Activated CD4-positive, alpha-beta T cell treated with anti-CD3 and anti-CD28 coated beads, Interleukin-2, amount 10 ng/mL, durations not matched to agents 7 days and 5 days (primary cell): ENCODE measurements around the gene REV3L. TPM values are rescaled to one million over a fixed set of nuclear protein-coding genes. Genes with fewer than 3 reads are reported as not detected.
"Not testable (repeated sequence)": the region's sequence is repeated elsewhere in the genome, so short reads cannot be mapped to it uniquely, and the experiment has no call there.

ENCODE experiments used
- CTCF ChIA-PET: fragments of 350-600 bp; sonication (Branson Sonifier 250); formaldehyde crosslinking; loops from one replicate; lab custom pipeline; 2021; ENCODE audit warnings: antibody characterized with exemption; lab: Charles Lee
- POLR2A ChIA-PET: fragments of 350-600 bp; sonication (Branson Sonifier 250); formaldehyde crosslinking; loops from one replicate; lab custom pipeline; 2021; ENCODE audit warnings: antibody characterized with exemption; lab: Charles Lee
- DNase-seq: peaks from one replicate; pipeline ENCODE4 v3.0.0-alpha.2; 2020
- H3K27ac Mint-ChIP-seq: one replicate; pipeline ENCODE4 v1.8.0; 2021; ENCODE audit warnings: mild to moderate bottlenecking, moderate library complexity, mixed read lengths
- H3K27me3 Mint-ChIP-seq: one replicate; pipeline ENCODE4 v1.8.0; 2021; ENCODE audit warnings: mixed read lengths
- H3K36me3 Mint-ChIP-seq: one replicate; pipeline ENCODE4 v1.8.0; 2021; ENCODE audit warnings: low read depth, mixed read lengths
- H3K4me1 Mint-ChIP-seq: one replicate; pipeline ENCODE4 v1.8.0; 2021; ENCODE audit warnings: mixed read lengths
- H3K4me3 Mint-ChIP-seq: one replicate; pipeline ENCODE4 v1.8.0; 2021; ENCODE audit warnings: mild to moderate bottlenecking, moderate library complexity, mixed read lengths
- H3K9me3 Mint-ChIP-seq: one replicate; pipeline ENCODE4 v1.8.0; 2021; ENCODE audit warnings: mixed read lengths
- total RNA-seq, 2 experiments: library from RNA; stranded (reverse); gene quantifications; one replicate each; pipeline ENCODE4 v1.2.3, GENCODE V29; 2021

The REV3L gene
- total RNA-seq, 2 experiments from 2014 or later: 26.1 to 38.9 TPM

DNA sequence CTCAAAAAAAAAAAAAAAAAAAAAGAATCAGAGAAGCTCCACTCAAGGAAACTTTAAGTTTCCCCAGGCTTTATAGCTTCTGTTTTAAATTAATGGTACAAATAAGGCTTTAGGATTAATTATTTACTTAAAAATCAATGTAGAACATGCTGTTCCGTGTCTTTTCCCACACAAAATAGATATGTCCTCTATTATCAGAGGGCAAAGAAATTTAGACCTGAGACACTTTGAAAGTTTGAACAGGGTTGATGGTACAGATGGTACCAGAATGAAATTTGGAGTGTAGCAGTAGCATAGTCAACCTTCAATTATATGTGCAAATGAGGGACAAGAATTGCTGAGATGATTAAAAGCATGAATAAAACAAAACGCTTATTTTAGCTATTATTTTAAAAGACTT is 32.2 kb upstream of the REV3L start:
- POLR2A ChIA-PET: no interaction called here

GRCh38 chr6:111514531-111514930 is 31.5 kb upstream of the REV3L start:
- CTCF ChIA-PET: interaction anchor here (0.6 kb wide), 1 partner anchor 793 kb away, joined by 3 read pairs; no protein-coding TSS in a partner anchor
- H3K27me3 Mint-ChIP-seq, H3K4me3 Mint-ChIP-seq, H3K9me3 Mint-ChIP-seq, DNase-seq, H3K36me3 Mint-ChIP-seq, POLR2A ChIA-PET, H3K27ac Mint-ChIP-seq, H3K4me1 Mint-ChIP-seq: not testable (repeated sequence)

More for the DNA sequence above, 32.2 kb upstream of the REV3L start:
- Mint-ChIP-seq H3K27ac (no peak overlapping the region), H3K36me3 (no peaks in the 10 kb centered on the region), H3K27me3 (no peaks in the 10 kb centered on the region), H3K4me1 (peaks cover 5% of the 10 kb centered on the region), H3K9me3 (no peaks in the 10 kb centered on the region), H3K4me3 (no peak overlapping the region)
- DNase-seq: no peak
- CTCF ChIA-PET: interaction anchor here (0.6 to 1.0 kb wide), 3 partner anchors 11 to 792 kb away, joined by 3 to 4 read pairs (median 3); no protein-coding TSS in a partner anchor

DNA sequence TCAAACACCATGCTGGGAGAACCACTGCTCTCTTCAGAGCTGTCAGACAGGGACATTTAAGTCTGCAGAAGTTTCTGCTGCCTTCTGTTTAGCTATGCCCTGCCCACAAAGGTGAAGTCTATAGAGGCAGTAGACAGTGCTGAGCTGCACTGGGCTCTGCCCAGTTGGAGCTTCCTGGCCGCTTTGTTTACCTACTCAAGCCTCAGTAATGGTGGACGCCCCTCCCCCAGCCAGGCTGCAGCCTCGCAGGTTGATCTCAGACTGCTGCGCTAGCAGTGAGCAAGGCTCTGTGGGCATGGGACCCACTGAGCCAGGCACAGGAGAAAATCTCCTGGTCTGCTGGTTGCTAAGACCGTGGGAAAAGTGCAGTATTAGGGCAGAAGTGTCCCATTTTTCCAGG is 24.2 kb upstream of the REV3L start:
- H3K27ac Mint-ChIP-seq, H3K4me3 Mint-ChIP-seq, DNase-seq, POLR2A ChIA-PET, H3K27me3 Mint-ChIP-seq, H3K9me3 Mint-ChIP-seq, H3K4me1 Mint-ChIP-seq: not testable (repeated sequence)
- H3K36me3 Mint-ChIP-seq: peaks cover 13% of the 10 kb centered on the region
- CTCF ChIA-PET: interaction anchor here (1.3 kb wide), 1 partner anchor 16 kb away, joined by 3 read pairs; no protein-coding TSS in a partner anchor

DNA sequence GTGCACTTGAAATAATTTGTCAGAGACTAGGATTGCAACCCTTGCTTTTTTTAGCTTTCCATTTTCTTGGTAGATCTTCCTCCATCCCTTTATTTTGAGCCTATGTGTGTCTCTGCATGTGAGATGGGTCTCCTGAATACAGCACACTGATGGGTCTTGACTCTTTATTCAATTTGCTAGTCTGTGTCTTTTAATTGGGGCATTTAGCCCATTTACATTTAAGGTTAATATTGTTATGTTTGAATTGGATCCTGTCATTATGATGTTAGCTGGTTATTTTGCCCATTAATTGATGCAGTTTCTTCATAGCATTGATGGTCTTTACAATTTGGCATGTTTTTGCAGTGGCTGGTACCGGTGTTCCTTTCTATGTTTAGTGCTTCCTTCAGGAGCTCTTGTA is 22.5 kb upstream of the REV3L start:
- H3K4me1 Mint-ChIP-seq, H3K27me3 Mint-ChIP-seq, POLR2A ChIA-PET, H3K27ac Mint-ChIP-seq, H3K4me3 Mint-ChIP-seq, DNase-seq, CTCF ChIA-PET, H3K9me3 Mint-ChIP-seq: not testable (repeated sequence)
- peaks cover 13% of the 10 kb centered on the region for H3K36me3 Mint-ChIP-seq

GRCh38 chr6:111503660-111504059 is 20.6 kb upstream of the REV3L start:
- peaks cover 9% of the 10 kb centered on the region for H3K4me1 Mint-ChIP-seq
- H3K9me3 Mint-ChIP-seq: peaks cover 4% of the 10 kb centered on the region
- no peak overlapping the region for H3K27ac Mint-ChIP-seq
- CTCF ChIA-PET: no interaction called here
- peaks cover 13% of the 10 kb centered on the region for H3K36me3 Mint-ChIP-seq
- no peaks in the 10 kb centered on the region for H3K27me3 Mint-ChIP-seq
- POLR2A ChIA-PET: no interaction called here
- no peak overlapping the region for H3K4me3 Mint-ChIP-seq
- no peak for DNase-seq

- no peak for DNase-seq
- no peak overlapping the region for H3K4me3 Mint-ChIP-seq
- peaks cover 4% of the 10 kb centered on the region for H3K9me3 Mint-ChIP-seq
- peaks cover 9% of the 10 kb centered on the region for H3K4me1 Mint-ChIP-seq
- H3K36me3 Mint-ChIP-seq: peaks cover 13% of the 10 kb centered on the region
- POLR2A ChIA-PET: no interaction called here
- H3K27me3 Mint-ChIP-seq: no peaks in the 10 kb centered on the region
- CTCF ChIA-PET: no interaction called here
- no peak overlapping the region for H3K27ac Mint-ChIP-seq
Measured at GRCh38 chr6:111503194-111503593, 20.2 kb upstream of the REV3L start.

- H3K4me1 Mint-ChIP-seq: peaks cover 9% of the 10 kb centered on the region
- ChIA-PET CTCF (interaction anchor here (1.0 kb wide), 1 partner anchor 15 kb away, joined by 3 read pairs; no protein-coding TSS in a partner anchor), POLR2A (no interaction called here)
- H3K27ac Mint-ChIP-seq: no peak overlapping the region
- peaks cover 4% of the 10 kb centered on the region for H3K9me3 Mint-ChIP-seq
- no peak for DNase-seq
- H3K4me3 Mint-ChIP-seq: no peak overlapping the region
- H3K36me3 Mint-ChIP-seq: peaks cover 16% of the 10 kb centered on the region
- H3K27me3 Mint-ChIP-seq: no peaks in the 10 kb centered on the region
Measured at GRCh38 chr6:111502154-111502553, 19.1 kb upstream of the REV3L start.

- Mint-ChIP-seq H3K27me3 (no peaks in the 10 kb centered on the region), H3K36me3 (peaks cover 6% of the 10 kb centered on the region), H3K4me1 (peaks cover 4% of the 10 kb centered on the region), H3K4me3 (no peak overlapping the region), H3K27ac (no peak overlapping the region), H3K9me3 (no peaks in the 10 kb centered on the region)
- ChIA-PET CTCF (interaction anchor here (0.5 to 1.3 kb wide), 3 partner anchors 9 to 10 kb away, joined by 3 to 4 read pairs (median 3); no protein-coding TSS in a partner anchor), POLR2A (no interaction called here)
- no peak for DNase-seq
Measured at GRCh38 chr6:111499269-111499793, 16.3 kb upstream of the REV3L start.

- H3K27me3 Mint-ChIP-seq: no peaks in the 10 kb centered on the region
- H3K4me1 Mint-ChIP-seq: peaks cover 4% of the 10 kb centered on the region
- no peak overlapping the region for H3K27ac Mint-ChIP-seq
- no peak for DNase-seq
- ChIA-PET CTCF (interaction anchor here (0.6 to 1.5 kb wide), 4 partner anchors 9 to 265 kb away, joined by 3 to 5 read pairs (median 3); no protein-coding TSS in a partner anchor), POLR2A (no interaction called here)
- H3K4me3 Mint-ChIP-seq: no peak overlapping the region
- H3K9me3 Mint-ChIP-seq: no peaks in the 10 kb centered on the region
- peaks cover 6% of the 10 kb centered on the region for H3K36me3 Mint-ChIP-seq
Measured at GRCh38 chr6:111494951-111495635, 12.1 kb upstream of the REV3L start.

DNA sequence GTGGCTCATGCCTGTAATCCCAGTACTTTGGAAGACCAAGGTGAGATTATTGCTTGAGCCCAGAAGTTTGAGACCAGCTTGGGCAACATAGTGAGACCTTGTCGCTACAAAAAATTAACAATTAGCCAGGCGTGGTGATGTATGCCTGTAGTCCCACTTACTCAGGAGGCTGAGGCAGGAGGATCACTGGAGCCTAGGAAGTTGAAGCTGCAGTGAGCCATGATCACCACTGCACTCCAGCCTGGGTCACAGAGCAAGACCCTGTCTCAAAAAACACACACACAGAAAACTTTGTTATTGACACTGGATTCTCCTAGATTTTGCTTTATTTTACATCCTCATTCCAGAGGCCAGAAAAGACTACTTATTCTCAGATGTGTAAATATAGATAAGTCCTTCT is 9.5 kb upstream of the REV3L start:
- ChIA-PET CTCF (interaction anchor here (1.4 kb wide), 1 partner anchor 14 kb away, joined by 3 read pairs; no protein-coding TSS in a partner anchor), POLR2A (no interaction called here)
- Mint-ChIP-seq H3K9me3 (no peaks in the 10 kb centered on the region), H3K4me3 (no peak overlapping the region), H3K4me1 (peaks cover 15% of the 10 kb centered on the region), H3K36me3 (peaks cover 12% of the 10 kb centered on the region), H3K27me3 (no peaks in the 10 kb centered on the region), H3K27ac (no peak overlapping the region)
- DNase-seq: no peak

DNA sequence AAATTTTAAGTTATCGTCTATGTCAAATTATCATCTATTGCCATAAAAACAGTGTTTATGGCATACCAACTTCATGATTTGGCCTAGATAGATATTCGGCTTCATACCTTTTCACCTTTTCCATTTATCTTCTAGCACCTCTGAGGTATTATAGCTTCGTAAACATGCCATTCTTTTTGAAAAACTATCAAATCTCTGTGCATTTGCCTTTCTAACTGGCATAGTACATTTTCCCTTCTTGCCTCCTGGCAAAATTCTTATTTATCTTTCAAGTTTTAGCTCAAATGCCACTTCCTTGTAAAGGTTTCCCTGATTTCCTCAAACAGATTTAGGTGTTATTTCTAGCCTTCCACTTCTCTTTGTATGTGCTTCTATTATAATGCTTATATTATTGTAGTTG is 7.0 kb upstream of the REV3L start:
- Mint-ChIP-seq H3K27me3 (no peaks in the 10 kb centered on the region), H3K4me1 (peaks cover 35% of the 10 kb centered on the region), H3K9me3 (no peaks in the 10 kb centered on the region), H3K36me3 (peaks cover 23% of the 10 kb centered on the region), H3K27ac (no peak overlapping the region), H3K4me3 (no peak overlapping the region)
- CTCF ChIA-PET: interaction anchor here (0.6 to 1.5 kb wide), 5 partner anchors 9 to 925 kb away, joined by 3 to 4 read pairs (median 4); partner anchors contain the start of gene TRAF3IP2
- POLR2A ChIA-PET: no interaction called here
- DNase-seq: no peak

DNA sequence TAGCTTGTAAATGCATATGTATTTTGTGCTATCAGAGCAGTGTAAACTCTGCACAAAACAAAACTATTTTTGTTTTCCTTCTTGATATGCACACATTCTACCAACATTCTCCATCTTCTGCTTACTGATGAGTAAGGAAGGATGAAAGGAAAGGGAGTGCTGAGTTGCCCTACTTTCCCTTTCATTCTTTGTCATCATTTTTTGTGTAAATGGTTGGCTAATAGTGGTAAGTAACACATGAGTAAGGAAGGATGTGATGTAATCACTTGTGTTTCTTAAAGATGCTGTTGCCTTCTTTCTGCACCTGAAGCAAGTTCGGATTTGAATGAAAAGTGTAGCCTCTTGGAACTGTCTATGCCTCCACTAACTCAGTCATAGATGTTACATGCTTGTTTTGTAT is 4.6 kb upstream of the REV3L start:
- ChIA-PET POLR2A (no interaction called here), CTCF (interaction anchor here (0.6 to 0.8 kb wide), 3 partner anchors 15 to 228 kb away, joined by 3 read pairs; no protein-coding TSS in a partner anchor)
- peak; percentile 31 for DNase-seq
- Mint-ChIP-seq H3K27me3 (no peaks in the 10 kb centered on the region), H3K9me3 (no peaks in the 10 kb centered on the region), H3K4me3 (no peak overlapping the region), H3K4me1 (peaks cover 39% of the 10 kb centered on the region), H3K36me3 (peaks cover 21% of the 10 kb centered on the region), H3K27ac (peak overlapping the region; percentile 89)

- Mint-ChIP-seq H3K9me3 (no peaks in the 10 kb centered on the region), H3K36me3 (peaks cover 23% of the 10 kb centered on the region), H3K4me3 (no peak overlapping the region), H3K4me1 (peaks cover 41% of the 10 kb centered on the region), H3K27ac (peak overlapping the region; percentile 89), H3K27me3 (no peaks in the 10 kb centered on the region)
- ChIA-PET POLR2A (no interaction called here), CTCF (interaction anchor here (0.6 to 1.5 kb wide), 3 partner anchors 8 to 185 kb away, joined by 3 read pairs; no protein-coding TSS in a partner anchor)
- peak; percentile 20 for DNase-seq
Measured at GRCh38 chr6:111486921-111487320, 3.9 kb upstream of the REV3L start.
